Mesodermal cell (in vitro differentiated cells): ENCODE data around the gene GRIA3.
"Not testable (repeated sequence)": the region's sequence is repeated elsewhere in the genome, so short reads cannot be mapped to it uniquely, and the experiment has no call there.

Experiments used
- H3K27ac ChIP-seq: 2 replicates; pipeline ENCODE4 v1.7.0; 2013; ENCODE audit warnings: mild to moderate bottlenecking, low read depth, low read length, moderate library complexity; ENCODE audit not compliant: severe bottlenecking
- H3K36me3 ChIP-seq: 2 replicates; pipeline ENCODE4 v1.7.1; 2013; ENCODE audit warnings: mild to moderate bottlenecking, low read length, moderate library complexity; ENCODE audit not compliant: control insufficient read depth, insufficient read depth
- H3K4me1 ChIP-seq: one replicate; pipeline ENCODE4 v1.7.1; 2013; ENCODE audit warnings: mild to moderate bottlenecking, low read length; ENCODE audit not compliant: insufficient read depth, control insufficient read depth, poor library complexity, severe bottlenecking
- H3K4me3 ChIP-seq: 2 replicates; pipeline ENCODE4 v1.7.0; 2013; ENCODE audit warnings: low read length, control low read depth, mild to moderate bottlenecking; ENCODE audit not compliant: insufficient read depth, poor library complexity, severe bottlenecking; ENCODE audit errors: extremely low read depth
- H3K9me3 ChIP-seq: 2 replicates; pipeline ENCODE4 v1.7.1; 2013; ENCODE audit warnings: mild to moderate bottlenecking, low read length, moderate library complexity; ENCODE audit not compliant: control insufficient read depth
- WGBS, 2 experiments: methylation state at CpG; one replicate each; pipeline ENCODE4 v1.1.5; 2013; ENCODE audit warnings: missing lambda C conversion rate in 2 of 2; ENCODE audit not compliant: insufficient coverage in 2 of 2; 5-methylcytosine and 5-hydroxymethylcytosine counted together

GRIA3 gene

GRCh38 chrX:123422875-123423274 is 238.8 kb downstream of the GRIA3 start:
- no peak overlapping the region for H3K27ac ChIP-seq
- no peak overlapping the region for H3K4me3 ChIP-seq
- no CpG with 5 or more reads among the region's 1 CpG for WGBS, 2 experiments

GRCh38 chrX:123424546-123424945 is 240.5 kb downstream of the GRIA3 start:
- Histone ChIP-seq H3K9me3 (no peaks in the 10 kb centered on the region), H3K27ac (no peak overlapping the region), H3K4me3 (no peak overlapping the region), H3K36me3 (no peaks in the 10 kb centered on the region), H3K4me1 (no peaks in the 10 kb centered on the region)

More at GRCh38 chrX:123422875-123423274, 238.8 kb downstream of the GRIA3 start:
- no peaks in the 10 kb centered on the region for H3K9me3 ChIP-seq
- H3K4me1 ChIP-seq: no peaks in the 10 kb centered on the region
- H3K36me3 ChIP-seq: no peaks in the 10 kb centered on the region

- no CpG with 5 or more reads among the region's 2 CpGs for WGBS, 2 experiments
- H3K36me3 ChIP-seq: no peaks in the 10 kb centered on the region
- H3K4me3 ChIP-seq: no peak overlapping the region
- no peak overlapping the region for H3K27ac ChIP-seq
- H3K4me1 ChIP-seq: no peaks in the 10 kb centered on the region
- no peaks in the 10 kb centered on the region for H3K9me3 ChIP-seq
Observed at GRCh38 chrX:123425471-123425870, 241.4 kb downstream of the GRIA3 start.

GRCh38 chrX:123425904-123426303 is 241.8 kb downstream of the GRIA3 start:
- Histone ChIP-seq H3K36me3 (no peaks in the 10 kb centered on the region), H3K4me3 (no peak overlapping the region), H3K9me3 (no peaks in the 10 kb centered on the region), H3K27ac (no peak overlapping the region), H3K4me1 (no peaks in the 10 kb centered on the region)
- WGBS, 2 experiments: 60% methylated on average over 1 of the region's 3 CpGs; no CpG with 5 or more reads in 1 of the 2 experiments

GRCh38 chrX:123432361-123433150 is 248.5 kb downstream of the GRIA3 start:
- no CpG with 5 or more reads among the region's 4 CpGs for WGBS, 2 experiments
- no peaks in the 10 kb centered on the region for H3K36me3 ChIP-seq
- H3K27ac ChIP-seq: no peak overlapping the region
- H3K4me1 ChIP-seq: no peaks in the 10 kb centered on the region
- no peak overlapping the region for H3K4me3 ChIP-seq
- H3K9me3 ChIP-seq: no peaks in the 10 kb centered on the region

- WGBS, 2 experiments: 40% methylated on average over 1 of the region's 5 CpGs; no CpG with 5 or more reads in 1 of the 2 experiments
- Histone ChIP-seq H3K27ac (no peak overlapping the region), H3K4me3 (no peak overlapping the region), H3K4me1 (no peaks in the 10 kb centered on the region), H3K36me3 (no peaks in the 10 kb centered on the region), H3K9me3 (no peaks in the 10 kb centered on the region)
Observed at GRCh38 chrX:123436512-123437136, 252.5 kb downstream of the GRIA3 start.

- not testable (repeated sequence) for H3K4me3 ChIP-seq, H3K27ac ChIP-seq, H3K9me3 ChIP-seq, H3K4me1 ChIP-seq, H3K36me3 ChIP-seq
- no CpG with 5 or more reads among the region's 3 CpGs for WGBS, 2 experiments
Observed at GRCh38 chrX:123439926-123440325, 255.8 kb downstream of the GRIA3 start.

GRCh38 chrX:123442764-123443163 is 258.7 kb downstream of the GRIA3 start:
- 80% methylated on average over 1 of the region's 5 CpGs; no CpG with 5 or more reads in 1 of the 2 experiments for WGBS, 2 experiments
- Histone ChIP-seq H3K36me3 (no peaks in the 10 kb centered on the region), H3K27ac (no peak overlapping the region), H3K9me3 (no peaks in the 10 kb centered on the region), H3K4me1 (no peaks in the 10 kb centered on the region), H3K4me3 (no peak overlapping the region)

- no peaks in the 10 kb centered on the region for H3K9me3 ChIP-seq
- no peak overlapping the region for H3K4me3 ChIP-seq
- WGBS, 2 experiments: no CpG with 5 or more reads among the region's 3 CpGs
- H3K36me3 ChIP-seq: no peaks in the 10 kb centered on the region
- no peak overlapping the region for H3K27ac ChIP-seq
- H3K4me1 ChIP-seq: no peaks in the 10 kb centered on the region
Observed at GRCh38 chrX:123447506-123447905, 263.4 kb downstream of the GRIA3 start.

GRCh38 chrX:123449335-123449734 is 265.3 kb downstream of the GRIA3 start:
- H3K27ac ChIP-seq: no peak overlapping the region
- H3K4me1 ChIP-seq: no peaks in the 10 kb centered on the region
- no peaks in the 10 kb centered on the region for H3K9me3 ChIP-seq
- no CpG with 5 or more reads among the region's 4 CpGs for WGBS, 2 experiments
- H3K36me3 ChIP-seq: no peaks in the 10 kb centered on the region
- no peak overlapping the region for H3K4me3 ChIP-seq

GRCh38 chrX:123450222-123450621 is 266.1 kb downstream of the GRIA3 start:
- no peaks in the 10 kb centered on the region for H3K36me3 ChIP-seq
- no peak overlapping the region for H3K4me3 ChIP-seq
- H3K27ac ChIP-seq: no peak overlapping the region
- H3K9me3 ChIP-seq: no peaks in the 10 kb centered on the region
- WGBS, 2 experiments: no CpG with 5 or more reads among the region's 3 CpGs
- no peaks in the 10 kb centered on the region for H3K4me1 ChIP-seq
